Mononuclear cell (primary cell): ENCODE measurements around the gene NLK. TPM values are rescaled to one million over a fixed set of nuclear protein-coding genes. Genes with fewer than 3 reads are reported as not detected.
"Not testable (repeated sequence)": the region's sequence is repeated elsewhere in the genome, so short reads cannot be mapped to it uniquely, and the experiment has no call there.

ENCODE experiments used
- H3K27me3 ChIP-seq: 2 replicates; pipeline ENCODE4 v1.6.0; 2011; ENCODE audit warnings: low read length, control low read depth; ENCODE audit not compliant: insufficient read depth
- H3K4me1 ChIP-seq: 2 replicates; pipeline ENCODE4 v1.5.1; 2011; ENCODE audit warnings: mild to moderate bottlenecking, low read length, control low read depth; ENCODE audit not compliant: insufficient read depth
- H3K4me3 ChIP-seq: 2 replicates; pipeline ENCODE4 v1.5.1; 2011; ENCODE audit warnings: mild to moderate bottlenecking, low read length, moderate library complexity
- H3K9me3 ChIP-seq: 2 replicates; pipeline ENCODE4 v1.5.1; 2011; ENCODE audit warnings: low read depth, mild to moderate bottlenecking, control low read depth, low read length
- total RNA-seq: library from RNA; depleted of rRNA; stranded (reverse); fragments of >200 nt; gene quantifications from one replicate; pipeline ENCODE4 v1.2.3, GENCODE V29; 2012

NLK gene
- total RNA-seq, 1 donor: 17.1 TPM

DNA sequence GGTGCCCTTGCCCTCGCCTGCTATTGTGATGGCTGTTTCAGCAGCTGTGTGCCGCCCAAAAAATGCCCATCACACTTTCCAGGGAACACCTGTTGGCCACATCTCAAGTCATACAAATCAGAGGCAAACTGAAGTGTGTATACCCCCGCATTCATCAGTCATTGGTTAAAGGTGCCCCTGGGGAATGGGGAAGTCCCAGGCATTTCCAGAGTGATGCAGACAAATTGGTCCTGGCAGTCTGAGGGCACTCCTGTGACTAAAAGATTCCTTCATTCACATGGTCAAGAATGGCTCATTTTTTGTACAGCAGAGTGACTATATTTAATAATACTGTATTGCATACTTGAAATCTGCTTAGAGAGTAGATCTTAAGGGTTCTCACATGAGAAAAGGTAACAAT, 173.6 kb downstream of the NLK start:
- no peak overlapping the region for H3K4me3 ChIP-seq
- H3K9me3 ChIP-seq: no peaks in the 10 kb centered on the region
- no peaks in the 10 kb centered on the region for H3K27me3 ChIP-seq
- H3K4me1 ChIP-seq: no peaks in the 10 kb centered on the region

DNA sequence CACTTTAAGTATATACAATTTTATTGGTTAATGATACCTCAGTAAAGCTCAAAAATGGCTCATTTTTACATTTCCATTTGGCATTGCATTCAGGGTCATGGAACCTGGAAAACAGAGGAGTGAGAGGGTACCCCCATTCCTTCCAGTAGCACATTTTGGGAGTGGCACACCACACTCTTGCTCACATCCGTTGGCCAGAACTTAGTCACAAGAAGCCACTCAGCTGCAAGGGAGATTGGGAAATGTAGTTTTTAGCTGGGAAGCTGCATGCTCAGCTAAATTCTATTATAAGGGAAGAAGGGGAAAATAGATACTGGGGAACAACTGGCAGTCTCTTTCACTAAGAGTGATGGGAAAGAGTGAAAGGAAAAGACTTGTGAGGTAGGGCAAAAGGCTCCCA, 174.1 kb downstream of the NLK start:
- no peaks in the 10 kb centered on the region for H3K9me3 ChIP-seq
- H3K4me1 ChIP-seq: no peaks in the 10 kb centered on the region
- H3K27me3 ChIP-seq: no peaks in the 10 kb centered on the region
- no peak overlapping the region for H3K4me3 ChIP-seq

DNA sequence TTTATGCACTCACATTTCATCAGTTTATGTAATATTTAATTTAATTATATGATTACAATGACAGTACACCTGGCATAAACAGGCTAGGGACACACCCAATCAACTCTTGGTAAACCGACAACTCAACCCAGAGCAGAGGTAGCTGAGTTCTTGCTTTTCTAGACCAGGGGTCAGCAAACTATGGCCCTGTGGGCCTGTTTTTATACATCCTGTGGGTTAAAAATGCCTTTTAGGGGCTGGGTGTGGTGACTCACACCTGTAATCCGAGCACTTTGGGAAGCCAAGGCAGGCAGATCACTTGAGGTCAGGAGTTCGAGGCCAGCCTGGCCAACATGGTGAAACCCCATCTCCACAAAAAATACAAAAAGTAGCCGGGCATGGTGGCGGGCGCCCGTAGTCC, 177.3 kb downstream of the NLK start:
- H3K9me3 ChIP-seq: no peaks in the 10 kb centered on the region
- H3K27me3 ChIP-seq: no peaks in the 10 kb centered on the region
- no peaks in the 10 kb centered on the region for H3K4me1 ChIP-seq

DNA sequence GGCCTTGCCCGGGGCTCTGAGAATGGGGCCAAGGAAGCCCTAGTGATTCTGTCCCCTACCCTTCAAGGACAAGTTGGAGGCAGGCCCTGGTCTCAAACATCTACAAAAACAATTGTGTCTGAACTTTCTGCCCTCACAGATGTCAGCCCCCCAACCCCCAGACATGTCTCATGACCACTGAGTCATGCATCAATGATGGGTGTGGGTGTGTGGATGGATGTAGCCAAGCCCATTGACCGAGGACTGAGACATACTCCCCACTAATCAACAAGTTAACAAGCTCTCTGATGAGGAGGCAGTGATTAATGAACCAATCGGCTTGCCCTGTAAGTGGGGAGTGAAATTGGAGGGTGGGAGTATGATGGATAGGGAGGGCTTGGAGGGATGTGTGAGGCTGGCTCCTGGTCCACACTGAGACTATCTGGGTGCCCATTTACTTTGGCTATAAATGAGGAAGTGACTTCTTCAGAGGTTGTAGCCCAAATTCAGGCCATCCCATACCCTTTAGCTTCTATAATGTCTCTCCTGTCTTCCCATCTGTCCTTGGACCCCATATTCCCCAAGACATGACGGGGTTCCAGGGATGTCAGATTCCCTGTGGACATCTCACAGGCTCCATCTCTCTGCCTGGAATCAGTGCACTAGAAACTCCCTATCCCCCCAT, 179.4 kb downstream of the NLK start:
- Histone ChIP-seq H3K4me1 (no peaks in the 10 kb centered on the region), H3K9me3 (no peaks in the 10 kb centered on the region), H3K27me3 (peaks cover 7% of the 10 kb centered on the region), H3K4me3 (no peak overlapping the region)

More for the DNA sequence above, 177.3 kb downstream of the NLK start:
- H3K4me3 ChIP-seq: no peak overlapping the region

DNA sequence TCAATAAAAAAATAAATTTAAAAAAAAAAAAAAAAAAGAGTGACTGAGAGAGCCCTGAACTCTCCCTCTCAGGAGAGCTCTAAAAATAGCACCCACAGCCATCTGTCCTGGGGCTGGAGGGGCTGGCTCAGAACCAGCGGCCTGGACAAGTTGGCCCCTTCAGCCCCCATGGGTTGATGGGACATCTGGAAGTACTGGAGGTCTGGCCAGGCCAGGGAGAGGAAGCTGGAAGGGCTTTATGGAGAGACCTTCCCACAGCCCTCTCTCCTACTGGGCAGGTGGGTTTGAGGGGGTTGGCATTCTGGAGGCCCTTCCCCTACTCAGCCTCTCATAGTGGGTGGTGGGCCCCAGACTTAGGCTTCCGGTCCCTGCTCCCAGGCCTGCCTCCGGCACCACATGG, 182.8 kb downstream of the NLK start:
- H3K4me1 ChIP-seq: peaks cover 13% of the 10 kb centered on the region
- H3K4me3 ChIP-seq: no peak overlapping the region
- H3K9me3 ChIP-seq: no peaks in the 10 kb centered on the region

DNA sequence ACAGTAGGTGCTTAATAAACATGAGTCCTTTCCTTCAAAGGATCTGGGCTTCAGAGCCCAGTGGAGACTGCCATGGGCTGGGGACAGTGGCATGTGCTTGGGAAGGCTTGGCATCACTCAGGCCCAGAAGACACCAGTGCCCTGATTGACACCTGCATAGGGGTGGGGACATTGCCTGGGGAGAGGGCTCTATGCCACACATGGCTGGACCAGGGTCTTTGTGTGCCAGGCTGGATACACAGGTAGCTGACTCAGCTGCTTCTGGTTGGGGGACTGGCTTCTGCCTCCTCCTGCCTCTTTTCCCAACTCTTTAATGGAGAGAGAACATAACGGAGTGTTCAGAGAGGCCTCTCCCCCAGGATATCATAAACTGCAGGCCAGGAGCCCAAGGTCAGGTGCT, 183.4 kb downstream of the NLK start:
- peaks cover 34% of the 10 kb centered on the region for H3K27me3 ChIP-seq

More for the DNA sequence above, 182.8 kb downstream of the NLK start:
- peaks cover 33% of the 10 kb centered on the region for H3K27me3 ChIP-seq

DNA sequence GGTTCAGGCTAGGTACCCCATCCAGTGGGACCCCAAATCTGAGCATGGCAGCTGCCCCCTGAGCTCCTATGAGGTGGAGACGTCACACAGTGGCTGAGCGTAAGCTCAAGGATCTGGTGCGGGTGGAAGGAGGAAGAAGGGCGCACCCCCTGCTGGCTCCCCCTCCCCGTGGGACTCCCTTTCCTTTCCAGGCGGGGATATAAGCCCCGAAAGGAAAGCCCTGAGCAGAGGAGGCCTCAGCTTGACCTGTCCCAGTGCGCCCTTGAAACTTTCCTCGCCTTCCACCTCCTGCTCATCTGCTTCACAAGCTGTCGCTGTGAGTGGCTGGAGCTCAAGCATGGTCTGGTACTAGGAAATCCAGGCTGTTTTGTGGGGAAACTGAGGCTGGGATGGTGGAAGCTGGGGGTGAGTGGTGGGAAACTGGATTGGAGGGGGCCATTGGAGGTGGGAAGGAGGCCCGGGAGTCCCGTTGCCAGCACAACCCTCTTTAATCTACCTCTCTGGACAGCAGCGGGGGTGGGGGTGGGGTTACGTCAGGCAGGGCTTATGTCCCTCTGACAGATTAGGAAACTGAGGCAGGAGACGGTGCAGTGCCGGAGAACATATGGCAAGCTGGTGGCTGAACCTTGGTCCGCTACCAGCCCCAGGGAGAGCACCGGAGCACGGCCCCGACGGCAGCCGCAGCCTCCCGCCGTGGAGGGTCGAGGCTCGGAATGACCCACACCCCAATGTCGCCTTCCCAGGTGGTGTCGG, 184.3 kb downstream of the NLK start:
- Histone ChIP-seq H3K9me3 (no peaks in the 10 kb centered on the region), H3K27me3 (peaks cover 34% of the 10 kb centered on the region), H3K4me3 (no peak overlapping the region), H3K4me1 (peaks cover 13% of the 10 kb centered on the region)

More for the DNA sequence above, 183.4 kb downstream of the NLK start:
- peaks cover 13% of the 10 kb centered on the region for H3K4me1 ChIP-seq
- no peak overlapping the region for H3K4me3 ChIP-seq
- no peaks in the 10 kb centered on the region for H3K9me3 ChIP-seq

DNA sequence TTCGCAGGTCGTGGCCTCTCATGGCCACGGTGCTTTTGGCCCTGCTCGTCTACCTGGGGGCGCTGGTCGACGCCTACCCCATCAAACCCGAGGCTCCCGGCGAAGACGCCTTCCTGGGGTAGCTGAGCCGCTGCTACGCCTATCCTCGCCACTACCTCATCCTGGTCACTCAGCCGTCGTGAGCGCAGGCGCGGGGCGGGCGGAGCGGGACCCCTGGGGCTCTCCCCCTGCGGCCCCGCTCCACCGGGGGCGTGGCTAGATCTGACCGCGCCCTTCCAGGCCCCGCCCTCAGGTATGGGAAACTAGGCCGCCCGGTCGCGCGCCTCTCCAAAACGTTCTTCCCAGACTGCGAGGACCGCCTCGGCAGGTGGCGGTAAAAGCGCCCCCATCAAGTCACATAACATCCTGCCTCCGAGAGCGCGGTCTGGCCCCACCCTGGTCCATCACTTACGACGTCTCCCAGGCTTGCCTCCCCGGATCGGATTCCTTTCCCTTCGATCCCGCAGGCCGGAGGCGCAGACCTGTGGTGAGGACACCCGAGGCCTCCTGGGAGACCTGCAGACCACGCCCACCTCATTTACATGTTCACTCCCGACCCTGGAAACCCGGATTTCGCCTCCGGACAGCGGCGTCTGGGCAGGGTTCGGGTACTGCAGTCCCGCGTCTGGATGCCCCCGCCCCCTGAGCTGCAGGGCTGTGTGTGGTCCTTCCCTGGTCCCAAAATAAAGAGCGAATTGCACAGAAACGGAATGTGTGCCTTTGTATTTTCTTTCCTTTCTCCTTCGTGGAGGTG, 185.0 kb downstream of the NLK start:
- H3K27me3 ChIP-seq: peaks cover 34% of the 10 kb centered on the region
- H3K4me3 ChIP-seq: peak overlapping the region; percentile 1
- no peaks in the 10 kb centered on the region for H3K9me3 ChIP-seq
- H3K4me1 ChIP-seq: peaks cover 13% of the 10 kb centered on the region

DNA sequence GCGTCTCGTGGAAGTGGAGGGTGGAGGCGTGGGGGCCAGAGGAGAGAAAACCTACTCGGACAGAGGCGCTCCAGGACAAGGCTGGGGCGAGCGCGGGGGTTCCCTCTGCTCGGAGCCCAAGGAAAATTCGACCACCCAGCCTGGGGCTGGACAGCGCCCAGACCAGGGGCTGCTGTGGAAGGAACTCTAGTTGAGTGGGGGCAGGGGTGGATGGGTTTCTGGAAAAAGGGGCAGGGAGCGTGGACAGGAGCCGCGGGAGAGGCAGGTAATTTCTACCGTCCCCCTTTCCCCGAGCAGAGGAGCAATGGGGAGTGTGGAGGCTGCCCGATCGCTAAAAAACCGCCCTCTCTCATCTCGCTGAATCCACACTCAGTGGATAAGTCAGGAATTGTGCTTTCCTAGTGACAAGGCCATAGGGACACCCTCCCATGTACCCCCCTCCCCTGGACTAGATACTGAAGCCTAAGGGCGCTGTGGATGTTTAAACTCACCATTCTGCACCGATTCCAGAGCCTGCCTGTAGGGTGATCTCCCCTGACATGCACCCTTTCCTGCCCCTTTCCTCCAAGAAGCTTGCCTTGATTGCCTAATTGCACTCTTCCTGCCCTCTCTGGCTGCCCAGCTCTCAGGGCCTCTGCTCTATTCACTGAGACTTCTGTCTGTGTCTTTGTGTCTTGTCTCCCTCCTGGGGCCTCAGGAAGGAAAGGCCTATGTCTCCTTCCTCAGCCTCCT, 185.8 kb downstream of the NLK start:
- H3K4me1 ChIP-seq: peaks cover 13% of the 10 kb centered on the region
- no peaks in the 10 kb centered on the region for H3K9me3 ChIP-seq
- peaks cover 34% of the 10 kb centered on the region for H3K27me3 ChIP-seq
- no peak overlapping the region for H3K4me3 ChIP-seq

DNA sequence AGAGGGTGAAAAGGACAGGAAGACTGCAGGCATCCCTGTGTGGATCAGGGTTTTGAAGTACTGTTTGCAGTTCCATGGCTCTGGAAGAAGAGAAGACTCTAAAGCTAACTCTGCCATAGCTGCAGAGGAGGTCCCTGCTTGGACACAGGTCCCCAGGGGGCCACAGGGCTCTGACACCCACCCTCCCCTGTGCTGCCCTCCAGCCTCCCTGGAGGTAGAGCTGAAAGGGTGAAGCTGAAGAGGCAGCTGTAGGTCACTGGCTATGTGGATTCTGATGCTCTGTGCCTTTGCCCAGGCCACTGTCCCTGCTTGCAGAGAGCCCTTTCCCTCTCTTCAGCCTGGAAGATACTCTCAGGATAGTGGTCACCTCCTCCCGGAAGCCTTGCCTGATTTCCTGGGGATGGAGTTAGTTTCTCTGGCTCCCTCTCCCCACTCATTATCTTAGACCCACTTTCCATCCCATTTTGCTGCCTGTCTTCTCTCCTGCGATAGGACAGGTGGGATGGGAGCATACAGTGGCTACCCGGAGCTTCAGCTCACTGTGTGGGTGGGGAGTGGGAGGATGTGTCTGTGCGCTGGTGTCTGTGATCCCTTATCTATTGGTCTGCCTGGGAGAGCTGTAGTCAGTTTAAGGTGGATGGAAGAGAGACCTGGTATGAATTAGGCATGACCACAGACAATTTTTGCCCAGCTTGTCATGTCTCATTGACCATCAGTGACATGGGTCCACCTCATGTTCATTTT, 186.7 kb downstream of the NLK start:
- no peaks in the 10 kb centered on the region for H3K9me3 ChIP-seq
- H3K4me3 ChIP-seq: no peak overlapping the region
- H3K27me3 ChIP-seq: peaks cover 34% of the 10 kb centered on the region
- peaks cover 13% of the 10 kb centered on the region for H3K4me1 ChIP-seq

DNA sequence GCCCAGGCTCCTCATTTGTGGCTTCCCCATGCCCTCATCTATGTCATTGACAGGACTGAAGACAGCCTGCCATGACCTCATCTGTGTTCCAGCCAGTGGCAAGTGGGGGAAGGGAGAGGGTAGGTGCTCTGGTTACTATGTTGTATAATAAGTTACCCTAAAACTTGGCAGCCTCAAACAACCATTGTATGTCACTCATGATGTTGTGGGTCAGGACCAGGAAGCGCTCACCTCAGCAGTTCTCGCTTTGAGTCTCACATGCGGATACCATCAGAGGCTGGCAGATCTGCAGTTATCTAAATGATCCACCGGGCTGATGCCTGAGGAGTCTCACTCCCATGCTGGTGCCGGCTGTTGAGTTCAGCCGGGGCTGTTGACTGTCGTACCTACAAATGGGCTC, 187.5 kb downstream of the NLK start:
- peaks cover 34% of the 10 kb centered on the region for H3K27me3 ChIP-seq
- H3K9me3 ChIP-seq: no peaks in the 10 kb centered on the region
- H3K4me3 ChIP-seq: no peak overlapping the region
- H3K4me1 ChIP-seq: peaks cover 13% of the 10 kb centered on the region

DNA sequence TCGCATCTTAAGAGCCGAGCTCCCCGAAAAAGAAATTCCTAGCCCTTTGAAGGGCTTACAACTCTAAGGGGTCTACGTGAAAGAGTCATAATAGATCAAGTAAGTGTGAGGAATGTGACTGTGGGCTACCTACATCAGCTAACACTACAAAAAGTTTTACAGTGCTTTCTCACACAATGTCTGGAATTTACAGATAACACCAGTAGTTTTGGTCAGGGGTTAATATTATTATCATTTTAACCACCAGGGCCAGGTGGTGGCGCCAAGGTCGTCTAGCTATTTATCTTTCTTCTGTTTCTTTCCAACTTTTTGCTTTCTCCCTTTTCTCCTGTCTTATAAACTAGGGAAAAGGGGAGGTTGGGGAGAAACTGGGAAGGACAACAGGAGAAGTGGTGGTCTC, 188.1 kb downstream of the NLK start:
- not testable (repeated sequence) for H3K9me3 ChIP-seq, H3K4me3 ChIP-seq
- Histone ChIP-seq H3K27me3 (peaks cover 34% of the 10 kb centered on the region), H3K4me1 (peaks cover 13% of the 10 kb centered on the region)

DNA sequence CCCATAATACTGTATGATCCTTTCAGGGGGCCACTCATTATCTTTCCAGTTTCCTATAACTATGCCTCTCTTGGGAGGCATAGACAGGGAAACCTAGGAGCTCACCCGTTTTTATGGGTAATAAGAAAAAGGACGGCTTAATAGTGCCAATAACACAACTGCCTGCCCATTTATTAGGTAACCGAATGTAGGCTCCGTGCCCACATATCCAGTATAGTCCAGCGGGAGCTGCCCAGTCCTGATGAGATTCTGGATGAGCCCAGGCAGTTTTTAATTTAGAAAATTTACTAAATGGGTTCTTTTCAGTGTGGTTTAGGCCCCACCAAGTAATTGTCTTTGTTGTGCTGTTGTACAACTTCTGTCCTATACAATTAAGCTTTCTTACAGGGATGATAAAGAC, 189.1 kb downstream of the NLK start:
- Histone ChIP-seq H3K27me3 (peaks cover 30% of the 10 kb centered on the region), H3K4me1 (peaks cover 13% of the 10 kb centered on the region)
- not testable (repeated sequence) for H3K9me3 ChIP-seq, H3K4me3 ChIP-seq
